Upper lobe of right lung (tissue), 1 donor: ENCODE measurements around the gene TGFBR3. TPM values are rescaled to one million over a fixed set of nuclear protein-coding genes. Genes with fewer than 3 reads are reported as not detected.

Experiments used
- ATAC-seq: fragments of 200-7000 bp; cut with Tn5 transposase; one replicate; pipeline ENCODE4 v1.9.1; 2020; ENCODE audit warnings: mild to moderate bottlenecking, moderate library complexity
- DNase-seq: peaks from one replicate; pipeline ENCODE4 v3.0.0-alpha.2; 2020
- H3K27ac ChIP-seq: fragments of 200-600 bp; one replicate; pipeline ENCODE4 v1.8.0; 2022
- H3K27me3 ChIP-seq: fragments of 200-600 bp; one replicate; pipeline ENCODE4 v1.8.0; 2022; ENCODE audit warnings: mild to moderate bottlenecking
- H3K36me3 ChIP-seq: fragments of 200-600 bp; one replicate; pipeline ENCODE4 v1.8.0; 2022
- H3K4me1 ChIP-seq: fragments of 200-600 bp; one replicate; pipeline ENCODE4 v1.8.0; 2022
- H3K4me3 ChIP-seq: fragments of 200-600 bp; one replicate; pipeline ENCODE4 v1.8.0; 2022; ENCODE audit warnings: mild to moderate bottlenecking
- H3K9me3 ChIP-seq: fragments of 200-600 bp; one replicate; pipeline ENCODE4 v1.8.0; 2022
- CTCF ChIP-seq: fragments of 200-600 bp; IDR thresholded peaks from one replicate; pipeline ENCODE4 v1.8.0; 2022; ENCODE audit warnings: antibody characterized with exemption
- intact Hi-C: fragments of 100-400 bp; cut with DNase I; formaldehyde crosslinking; loops from one replicate; pipeline ENCODE4 v1.11.0; 2022
- total RNA-seq: library from RNA; stranded (reverse); fragmentation: NEBNext Ultra II Directional; extraction: Animal tissue kit (Norgen Biotek cat#: 25700); gene quantifications from one replicate; pipeline ENCODE4 v1.2.1, GENCODE V29; 2021
- donor health status: DM: no; HTN: yes; CAD: no; lungs with severe emphysema.

TGFBR3 gene
- total RNA-seq, 1 donor from 2014 or later, result 55.9 TPM

- Histone ChIP-seq H3K27ac (no peak overlapping the region), H3K4me1 (peaks cover 14% of the 10 kb centered on the region), H3K9me3 (no peaks in the 10 kb centered on the region), H3K4me3 (no peak overlapping the region), H3K27me3 (no peaks in the 10 kb centered on the region), H3K36me3 (no peaks in the 10 kb centered on the region)
- ATAC-seq, result no peak
- intact Hi-C loops, result no loop called here
- DNase-seq, result no peak
- TF ChIP-seq CTCF, result no peak
Measured at GRCh38 chr1:91647061-91647460, 238.9 kb downstream of the TGFBR3 start.

GRCh38 chr1:91645031-91645430 lies 240.9 kb downstream of the TGFBR3 start:
- ATAC-seq (no peak), DNase-seq (no peak)
- H3K4me3 ChIP-seq, result no peak overlapping the region
- H3K27ac ChIP-seq, result no peak overlapping the region
- no peaks in the 10 kb centered on the region for H3K9me3 ChIP-seq
- no peaks in the 10 kb centered on the region for H3K36me3 ChIP-seq
- intact Hi-C loops, result no loop called here
- no peaks in the 10 kb centered on the region for H3K4me1 ChIP-seq
- no peaks in the 10 kb centered on the region for H3K27me3 ChIP-seq
- no peak for TF ChIP-seq CTCF

GRCh38 chr1:91643431-91643830 lies 242.5 kb downstream of the TGFBR3 start:
- no peak for ATAC-seq
- TF ChIP-seq CTCF, result no peak
- H3K27ac ChIP-seq, result no peak overlapping the region

GRCh38 chr1:91640877-91641526 lies 244.9 kb downstream of the TGFBR3 start:
- DNase-seq (no peak), ATAC-seq (peak; percentile 54)
- no peaks in the 10 kb centered on the region for H3K27me3 ChIP-seq
- H3K9me3 ChIP-seq, result no peaks in the 10 kb centered on the region
- no peak overlapping the region for H3K27ac ChIP-seq
- TF ChIP-seq CTCF, result no peak
- no peak overlapping the region for H3K4me3 ChIP-seq
- intact Hi-C loops, result no loop called here
- H3K4me1 ChIP-seq, result no peaks in the 10 kb centered on the region
- no peaks in the 10 kb centered on the region for H3K36me3 ChIP-seq

More at GRCh38 chr1:91643431-91643830, 242.5 kb downstream of the TGFBR3 start:
- no peaks in the 10 kb centered on the region for H3K36me3 ChIP-seq
- no peak overlapping the region for H3K4me3 ChIP-seq
- no peaks in the 10 kb centered on the region for H3K4me1 ChIP-seq
- intact Hi-C loops, result no loop called here
- H3K27me3 ChIP-seq, result no peaks in the 10 kb centered on the region
- no peaks in the 10 kb centered on the region for H3K9me3 ChIP-seq
- no peak for DNase-seq

- intact Hi-C loops, result no loop called here
- ATAC-seq, result peak; percentile 64
- Histone ChIP-seq H3K9me3 (no peaks in the 10 kb centered on the region), H3K27ac (no peak overlapping the region), H3K4me1 (no peaks in the 10 kb centered on the region), H3K27me3 (no peaks in the 10 kb centered on the region), H3K4me3 (no peak overlapping the region), H3K36me3 (no peaks in the 10 kb centered on the region)
- no peak for TF ChIP-seq CTCF
- DNase-seq, result no peak
Measured at GRCh38 chr1:91637539-91637994, 248.4 kb downstream of the TGFBR3 start.

GRCh38 chr1:91635763-91636162 lies 250.2 kb downstream of the TGFBR3 start:
- intact Hi-C loops, result no loop called here
- no peaks in the 10 kb centered on the region for H3K27me3 ChIP-seq
- H3K4me1 ChIP-seq, result no peaks in the 10 kb centered on the region
- no peak overlapping the region for H3K4me3 ChIP-seq
- no peak for ATAC-seq
- DNase-seq, result no peak
- no peaks in the 10 kb centered on the region for H3K36me3 ChIP-seq
- H3K27ac ChIP-seq, result no peak overlapping the region
- no peak for TF ChIP-seq CTCF
- no peaks in the 10 kb centered on the region for H3K9me3 ChIP-seq
